Amygdala (tissue), 56 donors: ENCODE results near the gene LRP6.
A peak's percentile ranks its signal among the peaks of the same experiment; 100 is the strongest.
"Not testable (repeated sequence)": the region's sequence is repeated elsewhere in the genome, so short reads cannot be mapped to it uniquely, and the experiment has no call there.

Source experiments
- DNase-seq, 56 donors: peaks; one replicate each; lab custom pipeline; 2025; lab: John Stamatoyannopoulos, UW

The LRP6 gene

DNA sequence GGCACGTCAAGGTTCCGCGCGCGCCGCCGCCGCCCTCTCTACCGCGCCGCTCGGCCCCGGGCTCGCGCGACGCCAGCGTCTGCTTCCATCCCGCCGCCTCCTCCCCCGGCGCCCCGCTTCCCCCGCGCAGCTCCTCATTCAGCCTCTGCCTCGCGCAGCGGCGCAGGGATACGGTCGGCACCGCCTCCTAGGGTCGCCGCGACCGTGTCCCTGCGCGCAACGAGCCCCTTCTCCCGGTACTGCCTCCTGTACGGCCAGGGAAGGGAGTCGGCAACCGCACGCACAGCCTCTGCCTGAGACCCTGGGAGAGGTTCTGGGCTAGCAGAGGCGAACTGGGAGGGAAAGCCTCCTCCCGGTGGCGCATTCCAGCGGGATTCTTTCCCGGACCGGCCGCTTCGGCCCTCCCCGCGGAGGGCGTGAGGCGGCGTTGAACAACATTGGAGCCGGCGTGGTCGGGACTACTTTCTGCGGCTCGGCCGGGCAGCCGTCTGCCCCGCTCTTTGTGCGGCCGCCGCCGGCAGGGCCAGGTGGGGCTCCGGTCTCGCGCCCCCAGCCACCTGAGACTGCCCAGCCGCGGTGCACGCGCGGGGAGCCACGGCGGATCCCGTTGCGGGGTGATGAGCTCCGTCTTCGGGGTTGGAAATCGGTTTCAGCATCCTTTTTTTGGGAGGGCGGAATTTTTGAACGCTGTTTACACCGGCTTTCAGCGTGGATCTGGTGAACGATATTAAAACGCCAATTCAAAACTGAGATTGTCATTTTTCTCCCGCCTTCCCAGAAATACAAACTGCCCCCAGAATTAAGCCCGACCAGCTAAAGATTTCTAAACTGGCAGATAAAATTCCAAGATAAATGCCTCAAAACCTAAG, at the start of gene LRP6:
TSS of gene LRP6 (minus strand) at position 172 of the 869 bp plus-strand sequence. CDS start 309 bp downstream, outside the sequence.
- peak; percentile 38 to 97 (median 87) for DNase-seq

GRCh38 chr12:12315838-12316237, 49.0 kb upstream of the LRP6 start:
- DNase-seq, result no peak

GRCh38 chr12:12310695-12311094, 43.9 kb upstream of the LRP6 start:
- not testable (repeated sequence) for DNase-seq

GRCh38 chr12:12305568-12306300, 38.9 kb upstream of the LRP6 start:
- DNase-seq, result no peak

DNA sequence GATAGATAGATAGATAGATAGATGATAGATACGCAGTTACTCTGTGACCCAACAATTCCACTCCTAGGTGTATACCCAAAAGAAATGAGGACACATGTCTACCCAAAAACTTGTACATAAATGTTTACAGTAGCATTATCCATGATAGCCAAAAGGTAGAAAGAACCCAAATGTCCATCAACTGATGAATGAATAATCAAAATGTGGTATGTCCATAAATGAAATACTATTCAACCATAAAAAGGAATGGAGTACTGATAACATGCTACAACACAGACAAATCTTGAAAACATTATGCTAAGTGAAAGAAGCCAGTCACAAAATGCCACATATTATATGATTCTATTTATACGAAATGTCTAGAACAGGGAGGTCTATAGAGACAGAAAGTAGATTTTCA, 36.1 kb upstream of the LRP6 start:
- no peak for DNase-seq

DNA sequence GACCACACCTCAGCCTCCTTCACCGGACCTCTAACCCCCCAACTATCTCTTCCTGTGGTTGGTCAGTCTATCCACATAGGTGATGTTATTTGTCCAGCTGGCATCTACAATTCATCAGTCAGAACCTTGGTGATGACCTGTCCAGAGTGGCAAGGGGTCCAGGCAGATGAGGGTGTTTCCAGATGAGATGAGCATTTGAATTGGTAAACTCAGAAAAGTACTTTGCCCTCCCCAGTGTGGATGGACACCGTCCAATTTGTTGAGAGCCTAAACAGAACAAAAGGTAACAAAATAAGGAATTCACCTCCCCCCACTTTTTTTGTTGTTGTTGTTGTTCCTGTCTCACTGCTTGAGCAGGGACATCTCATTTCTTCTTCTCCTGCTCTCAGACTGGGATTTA, 34.3 kb upstream of the LRP6 start:
- DNase-seq, result no peak

DNA sequence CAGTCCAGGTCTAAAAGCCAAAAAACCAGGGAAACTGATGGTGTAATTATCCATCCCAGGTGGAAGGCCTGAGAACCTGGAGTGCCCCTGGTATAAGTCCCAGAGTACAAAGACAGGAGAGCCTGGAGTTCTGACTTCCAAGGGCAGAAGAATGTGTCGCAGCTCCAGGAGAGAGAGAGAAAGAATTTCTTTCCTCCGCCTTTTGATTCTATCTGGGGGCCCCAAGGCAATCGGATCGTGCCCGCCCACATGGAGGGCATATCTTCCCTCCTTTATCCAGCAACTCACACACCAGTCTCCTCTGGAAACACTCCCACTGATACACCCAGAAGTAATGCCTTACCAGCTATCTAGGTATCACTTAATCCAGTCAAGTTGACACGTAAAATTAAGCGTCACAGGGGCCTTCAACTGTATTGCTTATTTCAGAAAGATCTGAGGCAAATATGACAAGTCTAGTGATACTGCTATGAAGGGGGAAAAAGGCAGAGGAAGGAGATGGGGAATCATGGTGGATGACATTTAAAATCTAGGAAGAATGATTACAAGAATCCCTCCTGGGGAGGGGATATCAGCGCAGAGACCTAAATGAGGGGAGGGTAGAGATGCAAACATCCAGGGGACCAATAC, 30.5 kb upstream of the LRP6 start:
- DNase-seq, result no peak

GRCh38 chr12:12294215-12295005, 27.6 kb upstream of the LRP6 start:
- DNase-seq, result peak in 9 of 56 donors; percentile 0 to 13 (median 4)

- DNase-seq, result no peak
These were observed 23.4 kb upstream of the LRP6 start for GRCh38 chr12:12290206-12290605.

- DNase-seq, result no peak
These were observed 19.6 kb upstream of the LRP6 start for GRCh38 chr12:12286441-12286840.

DNA sequence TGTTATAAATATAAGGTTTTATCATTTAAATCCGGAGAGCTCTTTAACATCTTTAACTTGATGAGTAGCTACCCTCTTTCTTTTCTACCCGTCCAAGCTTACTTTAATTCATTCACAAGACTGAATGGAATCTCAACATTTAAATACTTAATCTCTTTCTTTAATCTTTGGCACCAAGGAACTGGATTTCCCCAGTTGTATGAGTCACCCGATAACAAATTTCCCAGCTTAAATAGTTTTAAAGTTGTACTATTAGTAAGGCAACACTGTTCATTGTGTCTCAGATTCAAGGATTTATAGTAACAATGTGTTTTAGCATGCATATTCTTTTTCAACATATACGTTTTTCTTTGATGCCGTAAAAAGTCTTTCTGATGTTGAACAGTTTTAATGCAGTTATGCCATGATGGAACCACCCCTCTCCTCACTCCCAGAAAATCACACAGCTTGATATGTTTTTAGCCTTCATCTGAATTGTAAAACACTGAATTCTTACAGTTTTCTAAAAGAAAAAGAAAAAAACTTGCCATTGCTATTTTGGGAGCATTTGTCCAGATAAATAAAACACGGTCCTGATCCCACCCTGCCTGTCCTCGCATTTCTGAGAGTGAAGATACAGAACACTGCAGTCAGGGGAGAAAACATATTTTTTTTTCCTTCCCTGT, 16.0 kb upstream of the LRP6 start:
- DNase-seq, result no peak

DNA sequence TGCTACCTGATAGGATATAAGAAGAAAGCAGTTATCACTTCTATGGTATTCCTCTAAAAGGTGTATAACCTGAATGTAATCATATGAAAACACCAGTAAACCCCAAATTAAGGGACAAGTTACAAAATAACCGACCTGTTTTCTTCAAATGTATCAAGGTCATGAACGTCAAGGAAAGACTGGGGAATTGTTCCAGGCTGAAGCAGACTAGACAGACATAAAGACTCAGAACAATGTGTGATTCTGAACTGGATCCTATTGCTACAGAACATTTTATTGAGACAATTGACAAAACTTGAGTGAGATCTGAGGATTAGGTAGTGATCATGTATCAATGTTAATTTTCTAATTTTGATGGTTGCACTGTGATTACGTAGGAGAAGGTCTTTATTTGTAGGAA, 15.4 kb upstream of the LRP6 start:
- no peak for DNase-seq

- no peak for DNase-seq
These were observed 14.3 kb upstream of the LRP6 start for GRCh38 chr12:12281134-12281533.

DNA sequence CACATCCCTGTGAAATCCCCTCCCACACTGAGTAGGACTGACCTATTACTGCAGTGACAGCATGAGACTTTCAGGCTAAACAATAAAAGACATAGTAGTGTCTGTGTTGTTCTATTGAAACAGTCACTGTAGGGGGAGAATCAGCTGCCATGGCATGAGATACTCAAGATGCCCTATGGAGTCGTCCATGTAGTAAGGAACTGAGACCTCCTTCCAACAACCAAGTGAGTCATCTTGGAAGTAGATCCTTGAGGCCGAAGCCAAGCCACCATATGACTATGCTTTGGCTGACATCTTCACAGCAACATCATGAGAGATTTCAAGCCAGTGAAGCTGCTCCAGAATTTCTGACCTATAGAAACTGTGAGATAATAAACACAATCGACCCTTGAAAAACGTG, 12.1 kb upstream of the LRP6 start:
- no peak for DNase-seq

DNA sequence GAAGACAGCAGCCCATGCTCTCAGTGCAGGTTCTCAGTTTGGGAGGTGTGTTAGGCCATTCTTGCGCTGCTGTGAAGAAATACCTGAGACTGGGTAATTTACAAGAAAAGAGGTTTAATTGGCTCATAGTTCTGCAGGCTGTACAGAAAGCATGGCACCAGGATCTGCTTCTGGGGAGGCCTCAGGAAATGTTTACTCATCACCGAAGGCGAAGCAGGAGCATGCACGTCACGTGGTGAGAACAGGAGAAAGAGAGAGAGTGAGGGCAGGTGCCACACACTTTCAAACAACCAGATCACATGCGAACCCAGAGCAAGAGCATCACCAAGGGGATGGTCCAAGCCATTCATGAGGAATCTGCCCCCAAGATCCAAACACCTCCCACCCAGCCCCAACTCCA, 9.0 kb upstream of the LRP6 start:
- DNase-seq, result no peak

DNA sequence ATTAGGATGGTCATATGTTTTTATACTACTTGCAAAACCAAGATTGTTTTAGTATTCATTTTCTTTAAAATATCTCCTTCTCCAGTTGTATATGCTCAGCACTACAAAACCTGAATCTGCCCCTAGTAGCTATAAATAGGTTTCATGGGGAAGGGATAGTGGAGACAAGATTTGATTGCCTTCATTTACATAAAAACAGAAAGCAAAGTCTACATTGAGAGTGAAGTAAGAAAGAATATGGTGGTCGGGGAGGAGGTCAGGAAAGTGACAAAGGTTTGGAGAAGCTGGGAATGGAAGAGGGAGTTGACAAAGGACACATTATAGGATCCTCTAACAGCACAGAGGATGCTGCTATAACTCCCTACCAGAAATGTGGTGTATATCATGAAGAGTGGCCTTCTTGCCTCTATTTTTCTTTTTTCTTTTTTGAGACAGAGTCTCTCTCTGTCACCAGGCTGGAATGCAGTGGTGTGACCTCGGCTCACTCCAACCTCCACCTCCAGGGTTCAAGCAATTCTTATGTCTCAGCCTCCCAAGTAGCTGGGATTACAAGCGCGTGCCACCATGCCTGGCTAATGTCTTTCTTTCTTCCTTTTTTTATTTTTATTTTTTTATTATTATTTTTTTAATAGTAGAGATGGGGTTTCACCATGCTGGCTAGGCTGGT, 6.6 kb upstream of the LRP6 start:
- DNase-seq, result no peak

GRCh38 chr12:12272869-12273268, 6.0 kb upstream of the LRP6 start:
- no peak for DNase-seq

DNA sequence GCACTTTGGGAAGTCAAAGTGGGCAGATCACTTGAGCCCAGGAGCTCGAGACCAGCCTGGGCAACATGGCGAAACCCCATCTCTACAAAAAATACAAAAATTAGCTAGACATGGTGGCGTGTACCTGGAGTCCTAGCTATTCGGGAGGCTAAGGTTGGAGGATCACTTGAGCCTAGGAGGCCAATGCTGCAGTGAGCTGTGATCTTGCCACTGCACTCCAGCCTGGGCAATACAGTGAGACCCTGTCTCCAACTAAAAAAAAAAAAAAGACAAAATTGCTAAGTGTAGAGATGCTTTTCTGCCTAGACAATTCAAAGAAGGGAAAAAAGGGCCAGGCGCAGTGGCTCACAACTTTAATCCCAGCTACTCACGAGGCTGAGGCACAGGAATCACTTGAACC, 3.4 kb upstream of the LRP6 start:
- no peak for DNase-seq

DNA sequence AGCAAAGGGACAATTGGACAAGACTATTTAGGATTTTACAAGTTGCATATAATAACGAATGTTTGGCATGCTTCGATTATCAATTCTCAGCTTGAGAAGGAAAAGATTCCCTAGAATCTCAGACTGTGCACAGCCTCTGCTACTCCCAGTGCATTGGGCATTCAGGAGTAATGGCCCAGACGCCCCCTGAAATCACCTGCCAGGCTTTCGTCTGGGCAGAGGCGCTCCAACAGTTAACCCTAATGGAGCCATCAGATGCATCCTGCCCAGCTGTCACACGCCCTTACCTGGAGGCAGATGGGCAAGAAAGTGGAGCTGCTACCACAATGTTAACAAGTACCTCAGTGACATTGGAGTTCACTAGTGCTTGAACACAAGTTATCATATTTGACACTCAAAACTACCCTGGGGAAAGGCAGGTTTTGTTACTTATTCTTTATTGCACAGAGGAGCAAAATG, 927 bp upstream of the LRP6 start:
- peak in 4 of 56 donors; percentile 1 to 13 (median 6) for DNase-seq
